Measurements from ENCODE around the gene MX1.

Gene MX1

DNA sequence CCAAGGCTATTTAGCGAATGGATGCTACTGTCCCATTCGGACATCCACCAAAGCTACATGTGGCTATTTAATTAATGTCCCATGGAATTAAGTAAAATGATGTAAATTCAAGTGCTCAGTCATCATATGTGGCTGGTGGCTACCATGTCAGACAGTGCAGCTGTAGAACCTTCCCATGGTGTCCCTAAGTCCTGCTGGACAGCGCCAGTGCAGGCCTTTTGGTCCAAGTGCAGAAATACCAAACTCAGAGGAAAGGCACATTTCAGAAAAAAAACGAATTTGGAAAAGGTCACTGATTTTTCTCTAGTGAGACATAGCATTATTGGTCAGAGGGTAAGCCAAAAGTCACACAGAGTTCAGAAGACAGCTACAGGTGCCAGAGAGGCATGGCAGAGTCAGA lies 64.3 kb downstream of the MX1 start:
- no peak overlapping the region for H3K4me2 ChIP-seq
- H3K36me3 ChIP-seq = no peaks in the 10 kb centered on the region
- H3K27ac ChIP-seq = no peak overlapping the region
- no peak overlapping the region for H3K9ac ChIP-seq
- H4K20me1 ChIP-seq = no peaks in the 10 kb centered on the region
- H3K4me3 ChIP-seq = no peak overlapping the region
- TF ChIP-seq Cebpa-rat (IDR thresholded peaks at IDR 0.05) = no peak
- H3K9me3 ChIP-seq (replicated peaks in 1 of 11) = no peaks in the 10 kb centered on the region
- peaks cover 0 to 11% (median 2%) of the 10 kb centered on the region in 10 experiments; a peak in 5 of 20 replicates for H3K4me1 ChIP-seq
- H3K27me3 ChIP-seq = no peaks in the 10 kb centered on the region

DNA sequence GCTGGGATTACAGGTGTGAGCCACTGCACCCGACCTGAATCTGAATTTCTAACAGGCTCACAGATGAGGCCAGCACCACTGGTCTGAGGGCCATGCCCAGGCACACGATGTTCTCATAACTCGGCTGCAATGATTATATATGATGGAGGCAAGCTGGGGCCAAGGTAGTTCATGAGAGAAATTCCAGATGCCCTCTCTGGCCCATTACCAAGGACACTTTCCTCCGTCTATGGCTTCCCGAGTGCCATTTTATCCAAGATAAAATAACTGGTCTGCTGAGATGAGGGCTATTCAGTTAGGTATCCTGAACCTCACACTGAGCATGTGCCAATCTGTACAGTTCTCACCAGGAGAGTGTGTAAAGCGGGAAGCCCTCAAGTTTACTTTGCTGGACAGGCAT lies 65.4 kb downstream of the MX1 start:
- no peak overlapping the region for H3K27ac ChIP-seq
- H3K9me3 ChIP-seq (replicated peaks in 1 of 11) = no peaks in the 10 kb centered on the region
- no peak overlapping the region for H3K4me2 ChIP-seq
- peaks cover 0 to 7% (median 0%) of the 10 kb centered on the region in 10 experiments; a peak in 2 of 20 replicates for H3K4me1 ChIP-seq
- H4K20me1 ChIP-seq = no peaks in the 10 kb centered on the region
- H3K4me3 ChIP-seq = no peak overlapping the region
- no peaks in the 10 kb centered on the region for H3K27me3 ChIP-seq
- no peaks in the 10 kb centered on the region for H3K36me3 ChIP-seq
- H3K9ac ChIP-seq = no peak overlapping the region
- TF ChIP-seq Cebpa-rat (IDR thresholded peaks at IDR 0.05) = no peak

DNA sequence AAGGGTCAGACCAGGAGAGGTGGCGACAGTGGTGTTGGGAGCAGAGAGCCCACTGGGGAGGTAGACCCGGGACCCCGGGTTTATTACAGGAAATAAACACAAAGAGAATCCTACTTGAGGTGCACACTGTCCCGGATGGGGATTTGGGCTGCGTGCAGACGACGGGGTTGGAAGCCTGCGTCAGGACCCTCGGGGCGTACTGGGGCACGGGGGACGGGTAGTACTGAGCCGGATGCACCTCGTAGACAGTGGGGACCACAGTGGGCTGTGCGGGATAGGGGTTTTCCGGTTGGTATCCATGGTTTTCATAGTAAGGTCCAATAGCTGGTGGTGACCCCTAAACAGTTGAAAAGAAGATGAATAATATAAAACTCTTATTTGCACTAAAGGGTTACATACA lies 68.2 kb downstream of the MX1 start:
- no peaks in the 10 kb centered on the region for H4K20me1 ChIP-seq
- H3K27me3 ChIP-seq = no peaks in the 10 kb centered on the region
- H3K4me3 ChIP-seq = no peak overlapping the region
- TF ChIP-seq Cebpa-rat (IDR thresholded peaks at IDR 0.05) = no peak
- no peaks in the 10 kb centered on the region for H3K9me3 ChIP-seq (replicated peaks in 1 of 11)
- no peak overlapping the region for H3K27ac ChIP-seq
- no peaks in the 10 kb centered on the region for H3K36me3 ChIP-seq
- H3K4me2 ChIP-seq = no peak overlapping the region
- H3K4me1 ChIP-seq = no peaks in the 10 kb centered on the region
- no peak overlapping the region for H3K9ac ChIP-seq

DNA sequence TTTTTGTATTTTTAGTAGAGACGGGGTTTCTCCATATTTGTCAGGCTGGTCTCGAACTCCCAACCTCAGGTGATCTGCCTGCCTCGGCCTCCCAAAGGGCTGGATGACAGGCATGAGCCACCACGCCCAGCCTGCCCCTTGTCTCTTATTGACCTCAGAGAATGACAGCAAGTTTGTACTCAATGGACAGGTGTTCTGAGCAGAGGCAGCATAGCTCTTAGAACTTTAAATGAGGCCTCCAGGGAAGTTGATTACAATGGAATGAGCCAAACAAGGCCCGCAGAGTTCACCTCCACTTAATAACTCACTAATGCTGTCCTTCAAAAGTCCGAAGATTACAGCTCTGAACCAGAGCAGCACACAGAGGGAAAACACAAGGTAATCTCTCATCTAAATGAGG lies 71.0 kb downstream of the MX1 start:
- Histone ChIP-seq H3K4me2 (no peak overlapping the region), H3K27ac (no peak overlapping the region), H4K20me1 (no peaks in the 10 kb centered on the region), H3K4me1 (no peaks in the 10 kb centered on the region), H3K9ac (no peak overlapping the region), H3K27me3 (no peaks in the 10 kb centered on the region), H3K4me3 (no peak overlapping the region), H3K36me3 (no peaks in the 10 kb centered on the region), H3K9me3 (replicated peaks in 1 of 11) (no peaks in the 10 kb centered on the region)
- TF ChIP-seq Cebpa-rat (IDR thresholded peaks at IDR 0.05) = no peak

DNA sequence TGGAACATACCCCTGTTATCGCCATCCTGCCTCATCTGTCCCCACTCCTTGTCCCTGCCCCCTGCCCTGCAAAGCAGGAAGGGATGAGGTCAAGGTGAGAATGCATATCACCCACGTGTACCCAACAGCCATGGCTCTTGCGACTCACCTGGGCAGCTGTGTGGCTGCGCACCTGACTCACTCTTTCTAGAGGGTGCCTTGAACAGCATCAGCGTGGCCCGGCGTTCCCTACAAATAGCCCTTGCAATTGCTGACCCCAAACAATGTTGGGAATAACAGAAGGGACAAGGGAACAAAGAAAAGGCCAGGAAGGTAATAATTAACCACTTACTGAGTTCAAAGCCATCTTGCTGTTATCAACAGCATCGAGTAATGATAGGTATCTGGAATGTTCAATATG lies 71.7 kb downstream of the MX1 start:
- Histone ChIP-seq H3K4me1 (no peaks in the 10 kb centered on the region), H3K27ac (no peak overlapping the region), H3K4me3 (no peak overlapping the region), H3K4me2 (no peak overlapping the region), H3K9me3 (replicated peaks in 1 of 11) (no peaks in the 10 kb centered on the region), H3K9ac (no peak overlapping the region), H3K36me3 (no peaks in the 10 kb centered on the region), H4K20me1 (no peaks in the 10 kb centered on the region), H3K27me3 (no peaks in the 10 kb centered on the region)
- TF ChIP-seq Cebpa-rat (IDR thresholded peaks at IDR 0.05) = no peak

DNA sequence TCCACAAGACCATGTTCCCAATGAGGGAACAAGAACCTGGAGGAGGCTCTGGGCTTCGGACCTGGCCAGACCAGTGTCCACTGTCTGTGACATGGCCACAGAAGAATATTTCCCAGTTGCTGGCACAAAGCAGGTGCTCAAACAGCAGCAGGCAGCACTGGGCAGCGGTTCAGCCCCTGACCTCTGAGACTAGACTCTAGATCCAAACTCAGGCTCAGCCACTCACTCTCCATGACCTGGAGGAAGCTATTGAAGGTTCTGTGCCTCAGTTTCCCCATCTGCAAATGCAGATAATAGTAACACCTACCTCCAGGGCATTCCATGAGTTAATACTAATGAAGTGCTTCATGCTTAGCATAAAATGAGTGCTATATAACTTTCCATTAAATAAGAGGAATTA lies 73.9 kb downstream of the MX1 start:
- no peak overlapping the region for H3K27ac ChIP-seq
- peaks cover 0 to 6% (median 0%) of the 10 kb centered on the region in 10 experiments; a peak in 1 of 20 replicates for H3K4me1 ChIP-seq

DNA sequence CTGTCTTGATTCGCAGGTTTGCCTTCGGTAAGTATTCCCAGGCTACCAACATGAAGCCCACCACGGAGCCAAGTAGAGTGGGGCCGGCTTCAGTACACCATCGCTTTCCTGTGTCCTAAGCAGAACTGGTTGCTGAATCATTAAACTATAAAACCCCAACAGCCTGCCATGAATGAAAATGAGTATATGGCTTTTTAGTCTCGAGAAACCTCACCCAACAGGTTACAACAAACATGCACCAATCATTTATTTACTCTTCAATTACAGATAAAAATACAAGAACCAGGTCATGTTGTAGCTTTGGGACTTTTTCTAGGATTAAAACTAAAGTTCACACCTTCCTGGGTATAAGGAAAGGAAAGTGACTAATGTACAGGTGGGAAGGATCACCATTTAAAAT lies 74.3 kb downstream of the MX1 start:
- Histone ChIP-seq H3K4me1 (peaks cover 0 to 6% (median 0%) of the 10 kb centered on the region in 10 experiments; a peak in 1 of 20 replicates), H3K27me3 (peaks cover 0 to under 1% (median 0%) of the 10 kb centered on the region in 11 experiments; a peak in 2 of 22 replicates), H4K20me1 (no peaks in the 10 kb centered on the region; a peak in 1 of 22 replicates), H3K36me3 (no peaks in the 10 kb centered on the region), H3K4me3 (no peak overlapping the region), H3K27ac (no peak overlapping the region), H3K9ac (no peak overlapping the region), H3K9me3 (replicated peaks in 1 of 11) (no peaks in the 10 kb centered on the region), H3K4me2 (no peak overlapping the region)
- TF ChIP-seq Cebpa-rat (IDR thresholded peaks at IDR 0.05) = no peak

More for the DNA sequence above, 73.9 kb downstream of the MX1 start:
- H3K27me3 ChIP-seq = no peaks in the 10 kb centered on the region
- no peak overlapping the region for H3K9ac ChIP-seq
- no peak overlapping the region for H3K4me2 ChIP-seq
- H3K36me3 ChIP-seq = no peaks in the 10 kb centered on the region
- H4K20me1 ChIP-seq = no peaks in the 10 kb centered on the region
- H3K9me3 ChIP-seq (replicated peaks in 1 of 11) = no peaks in the 10 kb centered on the region
- H3K4me3 ChIP-seq = no peak overlapping the region
- TF ChIP-seq Cebpa-rat (IDR thresholded peaks at IDR 0.05) = no peak

DNA sequence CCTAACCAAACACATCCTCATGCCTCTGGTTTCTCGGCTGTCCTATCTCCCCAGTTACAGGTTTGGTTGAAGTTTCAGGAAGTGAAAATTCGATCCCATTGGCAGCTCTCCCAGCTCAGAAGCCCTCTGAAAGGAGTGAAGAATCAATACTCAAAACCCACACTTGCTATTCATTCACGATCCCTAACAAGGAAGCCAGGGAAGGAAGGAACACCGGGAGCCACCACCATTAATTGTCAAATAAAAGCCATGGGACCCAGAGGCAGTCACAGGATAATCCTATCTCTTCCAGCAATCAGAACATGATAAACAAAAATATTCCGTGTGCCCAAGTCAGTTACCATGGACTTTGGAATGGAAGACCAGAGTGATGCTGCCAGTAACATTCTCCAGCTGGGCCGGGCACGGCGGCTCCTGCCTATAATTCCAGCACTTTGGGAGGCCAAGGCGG lies 74.9 kb downstream of the MX1 start:
- H4K20me1 ChIP-seq = no peaks in the 10 kb centered on the region; a peak in 1 of 22 replicates
- H3K4me1 ChIP-seq = peaks cover 0 to 6% (median 0%) of the 10 kb centered on the region in 10 experiments; a peak in 1 of 20 replicates
- no peaks in the 10 kb centered on the region for H3K9me3 ChIP-seq (replicated peaks in 1 of 11)
- no peak overlapping the region for H3K4me2 ChIP-seq
- TF ChIP-seq Cebpa-rat (IDR thresholded peaks at IDR 0.05) = no peak
- H3K4me3 ChIP-seq = no peak overlapping the region
- no peak overlapping the region for H3K27ac ChIP-seq
- H3K36me3 ChIP-seq = no peaks in the 10 kb centered on the region
- peaks cover 0 to 6% (median under 1%) of the 10 kb centered on the region in 11 experiments; a peak in 7 of 22 replicates for H3K27me3 ChIP-seq
- no peak overlapping the region for H3K9ac ChIP-seq

DNA sequence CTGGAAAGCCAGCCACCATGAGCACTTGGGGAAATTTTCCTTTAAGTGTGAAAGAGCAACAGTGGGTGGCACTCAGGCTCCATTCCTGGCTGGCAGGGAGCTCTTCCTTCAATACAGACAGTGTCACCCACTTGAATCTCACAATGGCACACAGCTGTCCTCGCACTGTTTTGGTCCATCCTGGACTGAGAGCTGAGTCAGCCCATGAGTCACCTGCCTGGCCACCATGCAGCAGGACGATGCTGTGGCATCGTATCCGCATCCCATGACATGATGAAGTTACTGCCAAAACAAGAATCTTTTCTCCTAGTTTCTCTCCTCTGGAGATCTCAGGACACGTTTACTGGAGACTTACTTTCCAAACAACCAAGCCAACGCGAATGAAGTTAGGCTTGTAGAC lies 75.9 kb downstream of the MX1 start:
- Histone ChIP-seq H3K4me1 (peaks cover 0 to 6% (median 0%) of the 10 kb centered on the region in 10 experiments; a peak in 1 of 20 replicates), H3K9ac (no peak overlapping the region), H3K4me2 (no peak overlapping the region)

DNA sequence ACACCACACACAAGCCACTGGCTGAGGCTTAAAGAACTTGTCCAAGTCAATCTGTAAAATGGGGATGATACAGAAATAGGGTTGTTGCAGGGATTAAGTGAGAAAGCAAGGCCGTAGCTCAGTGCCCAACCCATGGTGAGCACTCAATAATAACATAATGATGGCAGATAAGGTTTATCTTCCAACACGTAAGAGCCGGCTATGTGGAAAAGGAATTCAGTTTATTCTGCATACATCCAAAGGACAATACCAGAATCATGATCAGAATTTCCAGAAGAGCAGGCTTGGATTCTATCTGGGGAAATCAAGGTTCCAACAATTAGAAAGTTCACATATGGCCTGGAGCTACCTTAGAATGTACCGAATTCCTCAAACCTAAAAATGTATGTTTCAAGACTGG lies 77.3 kb downstream of the MX1 start:
- Histone ChIP-seq H3K4me1 (peaks cover 0 to 6% (median 0%) of the 10 kb centered on the region in 10 experiments; a peak in 1 of 20 replicates), H3K9ac (no peak overlapping the region), H3K4me2 (no peak overlapping the region), H3K27me3 (peaks cover 18 to 30% (median 24%) of the 10 kb centered on the region in 11 experiments), H3K4me3 (no peak overlapping the region), H4K20me1 (no peaks in the 10 kb centered on the region; a peak in 1 of 22 replicates), H3K36me3 (no peaks in the 10 kb centered on the region), H3K27ac (no peak overlapping the region), H3K9me3 (replicated peaks in 1 of 11) (peaks cover 9 to 19% (median 15%) of the 10 kb centered on the region in 11 experiments; a peak in 20 of 22 replicates)
- no peak for TF ChIP-seq Cebpa-rat (IDR thresholded peaks at IDR 0.05)

More for the DNA sequence above, 75.9 kb downstream of the MX1 start:
- no peaks in the 10 kb centered on the region; a peak in 1 of 22 replicates for H4K20me1 ChIP-seq
- no peaks in the 10 kb centered on the region for H3K36me3 ChIP-seq
- H3K9me3 ChIP-seq (replicated peaks in 1 of 11) = peaks cover 0 to 8% (median 5%) of the 10 kb centered on the region in 11 experiments; a peak in 17 of 22 replicates
- no peak overlapping the region for H3K27ac ChIP-seq
- no peak for TF ChIP-seq Cebpa-rat (IDR thresholded peaks at IDR 0.05)
- no peak overlapping the region for H3K4me3 ChIP-seq
- H3K27me3 ChIP-seq = peaks cover 6 to 16% (median 11%) of the 10 kb centered on the region in 11 experiments; a peak in 21 of 22 replicates

Data from BLaER1 treated with 17β-estradiol and CSF1 and Interleukin-3, amounts not matched to agents 10 nM and 100 nM (cell line).